HCT116 (cell line): ENCODE data around the gene ANO2. TPM values are rescaled to one million over a fixed set of nuclear protein-coding genes. Genes with fewer than 3 reads are reported as not detected.

ENCODE experiments used
- ATAC-seq: fragments of 200-7000 bp; cut with Tn5 transposase; 2 replicates; pipeline ENCODE4 v1.9.1; 2020; ENCODE audit warnings: mild to moderate bottlenecking, moderate library complexity
- BruUV-seq: library from RNA; stranded (reverse); fragments of 400-500 nt; replicated peaks from 2 replicates; lab custom pipeline; 2021; lab: Mats Ljungman, UMichigan
- CTCF ChIA-PET: fragments of 300-600 bp; sonication (Branson Sonifier 250); formaldehyde crosslinking; loops from one replicate; lab custom pipeline; 2021; ENCODE audit warnings: antibody characterized with exemption; lab: Charles Lee
- POLR2A ChIA-PET: fragments of 300-600, 350-600 bp; sonication (Branson Sonifier 250); formaldehyde crosslinking; loops from one replicate; lab custom pipeline; 2021; ENCODE audit warnings: antibody characterized with exemption; lab: Charles Lee
- RAD21 ChIA-PET, 2 experiments: fragments of 300-600 bp; sonication (Branson Sonifier 250); formaldehyde crosslinking; loops; one replicate each; lab custom pipeline; 2023; ENCODE audit warnings: low total read pairs in 2 of 2; ENCODE audit not compliant: uncharacterized antibody in 2 of 2, unreplicated experiment in 2 of 2, low non-redundant PET in 1 of 2; lab: Charles Lee
- DNase-seq: peaks from one replicate; pipeline ENCODE4 v3.0.0-alpha.2; 2010; ENCODE audit warnings: low read depth, low spot score
- H2AFZ ChIP-seq: fragments of 200-600 bp; shearing (Covaris generic), sonication (generic); 2 replicates; pipeline ENCODE4 v1.6.1; 2017; ENCODE audit warnings: low read depth, mixed run types, mixed read lengths, antibody characterized with exemption, low read length; ENCODE audit not compliant: poor library complexity, severe bottlenecking
- H3K27ac ChIP-seq: 2 replicates; pipeline ENCODE4 v1.5.1; 2012; ENCODE audit warnings: low read depth, low read length
- H3K27me3 ChIP-seq: fragments of 200-600 bp; sonication (generic); 2 replicates; pipeline ENCODE4 v1.6.1; 2016; ENCODE audit warnings: mixed run types, low read length, mixed read lengths; ENCODE audit not compliant: insufficient read depth
- H3K36me3 ChIP-seq, 2 experiments: fragments of 200-500 bp in 1 of 2; fragments of 200-600 bp in 1 of 2; sonication (Bioruptor generic) in 1 of 2; sonication (generic) in 1 of 2; 2 replicates each; pipeline versions ENCODE4 v1.5.1 to v1.6.1; 2014 to 2016; ENCODE audit warnings: low read length in 2 of 2, inconsistent platforms in 1 of 2, mixed read lengths in 1 of 2, mixed run types in 1 of 2; ENCODE audit not compliant: insufficient read depth in 2 of 2, control insufficient read depth in 1 of 2
- H3K4me1 ChIP-seq, 2 experiments: fragments of 200-600 bp in 1 of 2; sonication (generic) in 1 of 2; 2 replicates each; pipeline versions ENCODE4 v1.5.1 to v1.6.1; 2012 to 2017; ENCODE audit warnings: low read length in 2 of 2, inconsistent platforms in 1 of 2, mild to moderate bottlenecking in 1 of 2, mixed read lengths in 1 of 2, mixed run types in 1 of 2, moderate library complexity in 1 of 2; ENCODE audit not compliant: insufficient read depth in 2 of 2, control insufficient read depth in 1 of 2
- H3K4me2 ChIP-seq: fragments of 200-600 bp; sonication (generic); 2 replicates; pipeline ENCODE4 v1.6.1; 2017; ENCODE audit warnings: mixed run types, low read length, mixed read lengths
- H3K4me3 ChIP-seq, 2 experiments: fragments of 200-600 bp in 1 of 2; sonication (generic) in 1 of 2; replicated peaks in 1 of 2; 2 replicates each; pipeline ENCODE4 v1.5.1; 2011 to 2016; ENCODE audit warnings: low read length in 2 of 2, control low read depth in 1 of 2, low read depth in 1 of 2, mild to moderate bottlenecking in 1 of 2, mixed read lengths in 1 of 2, mixed run types in 1 of 2
- H3K79me2 ChIP-seq: fragments of 200-600 bp; sonication (generic); 2 replicates; pipeline ENCODE4 v1.6.1; 2017; ENCODE audit warnings: mild to moderate bottlenecking, mixed run types, low read length, moderate library complexity, mixed read lengths; ENCODE audit not compliant: insufficient read depth
- H3K9ac ChIP-seq: fragments of 200-600 bp; sonication (generic); 2 replicates; pipeline ENCODE4 v1.6.1; 2016; ENCODE audit warnings: low read length, mixed read lengths
- H3K9me2 ChIP-seq: fragments of 200-600 bp; sonication (generic), shearing (Covaris generic); 2 replicates; pipeline ENCODE4 v1.6.1; 2017; ENCODE audit warnings: mixed run types, mild to moderate bottlenecking, moderate library complexity; ENCODE audit not compliant: insufficient read depth
- H3K9me3 ChIP-seq, 2 experiments: fragments of 200-500 bp in 1 of 2; fragments of 200-600 bp in 1 of 2; sonication (Bioruptor generic) in 1 of 2; sonication (generic) in 1 of 2; 2 replicates each; pipeline ENCODE4 v1.6.1; 2014 to 2017; ENCODE audit warnings: low read length in 2 of 2, mixed read lengths in 2 of 2, inconsistent platforms in 1 of 2, low read depth in 1 of 2, mild to moderate bottlenecking in 1 of 2, mixed run types in 1 of 2, moderate library complexity in 1 of 2; ENCODE audit not compliant: control insufficient read depth in 1 of 2, insufficient read depth in 1 of 2
- H4K20me1 ChIP-seq: fragments of 200-600 bp; sonication (generic), shearing (Covaris generic); 2 replicates; pipeline ENCODE4 v1.6.1; 2017; ENCODE audit warnings: mixed run types, mild to moderate bottlenecking, moderate library complexity; ENCODE audit not compliant: insufficient read depth
- EGR1 ChIP-seq: IDR thresholded peaks from 2 replicates; pipeline ENCODE4 v1.6.1; 2012; ENCODE audit warnings: low read depth
- ELF1 ChIP-seq: IDR thresholded peaks from 2 replicates; pipeline ENCODE4 v1.6.1; 2012; ENCODE audit warnings: low read depth, borderline replicate concordance
- EZH2phosphoT487 ChIP-seq: fragments of 200-600 bp; IDR thresholded peaks from 2 replicates; pipeline ENCODE4 v1.6.1; 2018; ENCODE audit warnings: antibody characterized with exemption, borderline replicate concordance
- JUND ChIP-seq: IDR thresholded peaks from 2 replicates; pipeline ENCODE4 v1.6.1; 2012
- MAX ChIP-seq: IDR thresholded peaks from 2 replicates; pipeline ENCODE4 v1.6.1; 2012
- POLR2AphosphoS5 ChIP-seq: IDR thresholded peaks from 2 replicates; pipeline ENCODE4 v1.6.1; 2011; ENCODE audit warnings: mild to moderate bottlenecking, low read depth, low read length, moderate library complexity
- SP1 ChIP-seq: IDR thresholded peaks from 2 replicates; pipeline ENCODE4 v1.6.1; 2012; ENCODE audit warnings: low read depth
- TCF7L2 ChIP-seq: IDR thresholded peaks from 2 replicates; pipeline ENCODE4 v1.7.0; 2011; ENCODE audit warnings: borderline replicate concordance, inconsistent platforms; ENCODE audit not compliant: insufficient read depth, insufficient read length; ENCODE audit errors: extremely low read depth
- intact Hi-C: fragments of 100-400 bp; cut with micrococcal nuclease; formaldehyde crosslinking; loops from 2 replicates; pipeline ENCODE4 v1.10.0; 2022
- total RNA-seq: library from RNA; stranded (reverse); gene quantifications from one replicate; pipeline ENCODE4 v1.2.1, GENCODE V29; 2021; ENCODE audit not compliant: unreplicated experiment

The ANO2 gene
- total RNA-seq, 1 experiment from 2014 or later, result not detected

GRCh38 chr12:5632453-5632852 lies 312.6 kb downstream of the ANO2 start:
- POLR2A ChIA-PET, result no interaction called here
- Histone ChIP-seq H3K4me2 (no peak overlapping the region), H3K9ac (no peak overlapping the region), H3K4me1 (no peaks in the 10 kb centered on the region), H3K9me3 (no peaks in the 10 kb centered on the region), H3K79me2 (no peaks in the 10 kb centered on the region), H3K9me2 (no peaks in the 10 kb centered on the region), H3K36me3 (no peaks in the 10 kb centered on the region), H4K20me1 (no peaks in the 10 kb centered on the region), H2AFZ (no peak overlapping the region)
- RAD21 ChIA-PET, result no interaction called here
- no TSS peak for BruUV-seq
- no peak for DNase-seq
- CTCF ChIA-PET, result no interaction called here
- intact Hi-C loops, result no loop called here
- TF ChIP-seq JUND (no peak), SP1 (no peak), EZH2phosphoT487 (no peak), EGR1 (no peak)
- TF ChIP-seq, all 23 proteins: peak for 0
- no peak for ATAC-seq
- Histone ChIP-seq H3K27ac (no peak overlapping the region), H3K27me3 (peaks cover 83% of the 10 kb centered on the region), H3K4me3 (no peak overlapping the region)

- H4K20me1 ChIP-seq, result no peaks in the 10 kb centered on the region
- TF ChIP-seq TCF7L2 (no peak), MAX (no peak), ELF1 (no peak), POLR2AphosphoS5 (no peak)
- no peak overlapping the region for H3K4me3 ChIP-seq
- H3K27me3 ChIP-seq, result peaks cover 84% of the 10 kb centered on the region
- no TSS peak for BruUV-seq
- H3K4me1 ChIP-seq, result no peaks in the 10 kb centered on the region
- POLR2A ChIA-PET, result no interaction called here
- H2AFZ ChIP-seq, result no peak overlapping the region
- no peaks in the 10 kb centered on the region for H3K36me3 ChIP-seq
- intact Hi-C loops, result no loop called here
- H3K9me3 ChIP-seq, result no peaks in the 10 kb centered on the region
- ATAC-seq (no peak), DNase-seq (no peak)
- no peaks in the 10 kb centered on the region for H3K9me2 ChIP-seq
- no peak overlapping the region for H3K9ac ChIP-seq
- RAD21 ChIA-PET, result no interaction called here
- H3K4me2 ChIP-seq, result no peak overlapping the region
- CTCF ChIA-PET, result no interaction called here
- no peaks in the 10 kb centered on the region for H3K79me2 ChIP-seq
- H3K27ac ChIP-seq, result no peak overlapping the region
Measured at GRCh38 chr12:5631497-5631896, 313.6 kb downstream of the ANO2 start.
